ENCODE measurements around the gene SYNM.

SYNM gene

DNA sequence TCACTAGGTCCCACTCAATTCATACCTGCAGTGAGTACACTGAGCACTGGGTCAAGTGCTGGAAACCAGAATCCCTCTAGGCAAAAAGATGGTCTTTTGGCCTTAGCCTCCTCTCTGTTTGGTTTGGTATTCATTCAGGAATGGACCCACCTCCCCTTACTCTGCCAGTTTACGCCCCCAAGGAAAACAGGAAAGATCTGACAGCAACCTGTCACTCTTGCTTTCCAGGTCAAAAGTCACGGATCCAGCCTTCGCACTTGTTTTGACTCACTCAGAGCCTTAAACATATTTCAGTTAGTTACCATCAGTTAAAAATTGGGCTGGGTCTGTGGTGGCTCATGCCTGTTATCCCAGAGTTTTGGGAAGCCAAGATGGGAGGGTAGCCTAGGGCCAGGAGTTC, 68.1 kb downstream of the SYNM start:
- no peak for DNase-seq

DNA sequence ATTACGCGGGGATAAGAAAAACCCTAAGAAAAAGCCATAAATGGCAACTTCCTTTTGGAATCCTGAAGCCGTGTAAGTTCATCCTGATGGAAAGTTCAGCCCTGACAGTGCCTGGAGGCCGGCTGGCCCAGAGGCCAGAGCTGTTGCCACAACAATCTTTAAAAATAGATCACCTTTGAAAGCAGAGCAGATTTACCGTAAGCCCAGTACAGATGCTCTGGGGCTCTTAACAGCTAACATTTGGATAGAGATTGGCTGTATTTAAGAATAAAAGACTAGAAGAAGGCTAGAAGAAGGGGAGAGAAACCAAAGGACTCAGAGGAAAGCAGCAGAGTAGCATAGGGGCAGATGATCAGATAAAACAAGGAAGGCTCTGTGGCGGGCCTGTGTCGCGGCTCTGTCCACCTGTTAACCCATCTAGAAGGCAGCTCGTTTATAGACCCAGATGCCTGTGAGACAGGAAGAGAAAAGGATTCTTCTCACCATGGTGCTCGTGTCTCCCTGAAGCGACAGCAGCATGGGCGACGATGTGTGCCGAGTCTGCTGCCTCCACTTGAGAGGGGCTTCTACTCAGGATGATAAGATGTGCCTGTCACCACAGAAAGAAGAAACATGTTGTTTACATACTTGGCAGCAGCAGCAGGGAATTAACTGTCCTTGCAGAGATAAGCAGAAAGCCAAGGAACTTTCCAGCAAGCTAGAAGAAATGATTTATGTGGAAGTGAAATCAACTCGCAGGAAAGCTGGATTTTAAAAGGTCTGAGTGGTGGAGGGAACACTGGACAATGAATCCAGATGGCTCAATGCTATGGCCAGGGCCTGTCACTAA, 69.9 kb downstream of the SYNM start:
- DNase-seq: no peak

DNA sequence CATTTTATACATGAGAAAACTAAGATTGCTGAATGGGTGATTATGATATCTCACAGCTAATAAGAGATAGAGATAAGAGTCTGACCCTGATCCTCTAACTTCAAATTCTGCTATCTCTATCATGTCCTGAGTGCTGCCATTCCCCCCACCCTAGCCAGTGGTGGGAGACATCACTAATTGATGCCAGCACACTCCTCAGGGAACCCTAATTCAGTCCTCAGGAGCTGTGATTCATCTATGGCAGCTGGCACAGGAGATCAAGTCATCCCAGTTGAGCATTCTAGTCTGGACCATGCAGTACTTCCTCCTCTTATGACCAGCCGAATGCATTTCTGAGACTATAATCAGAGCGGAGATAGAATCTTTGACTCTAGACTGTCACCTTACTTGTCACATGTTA, 71.9 kb downstream of the SYNM start:
- no peak for DNase-seq

DNA sequence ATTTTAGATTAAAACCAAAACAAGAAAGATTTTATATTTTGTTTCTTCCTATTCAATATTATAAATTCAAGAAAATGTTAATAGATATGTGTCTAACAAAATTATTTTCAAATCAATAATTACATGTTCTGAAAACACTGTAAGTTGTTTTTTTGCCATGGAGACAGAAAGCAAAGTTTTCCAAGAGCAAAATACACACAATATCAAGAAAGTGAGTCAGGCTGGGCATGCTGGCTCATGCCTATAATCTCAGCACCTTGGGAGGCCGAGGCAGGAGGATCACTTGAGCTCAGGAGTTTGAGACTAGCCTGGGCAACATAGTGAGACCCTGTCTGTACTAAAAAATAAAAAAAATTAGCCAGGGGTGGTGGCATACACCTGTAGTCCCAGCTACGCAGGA, 72.8 kb downstream of the SYNM start:
- no peak for DNase-seq

DNA sequence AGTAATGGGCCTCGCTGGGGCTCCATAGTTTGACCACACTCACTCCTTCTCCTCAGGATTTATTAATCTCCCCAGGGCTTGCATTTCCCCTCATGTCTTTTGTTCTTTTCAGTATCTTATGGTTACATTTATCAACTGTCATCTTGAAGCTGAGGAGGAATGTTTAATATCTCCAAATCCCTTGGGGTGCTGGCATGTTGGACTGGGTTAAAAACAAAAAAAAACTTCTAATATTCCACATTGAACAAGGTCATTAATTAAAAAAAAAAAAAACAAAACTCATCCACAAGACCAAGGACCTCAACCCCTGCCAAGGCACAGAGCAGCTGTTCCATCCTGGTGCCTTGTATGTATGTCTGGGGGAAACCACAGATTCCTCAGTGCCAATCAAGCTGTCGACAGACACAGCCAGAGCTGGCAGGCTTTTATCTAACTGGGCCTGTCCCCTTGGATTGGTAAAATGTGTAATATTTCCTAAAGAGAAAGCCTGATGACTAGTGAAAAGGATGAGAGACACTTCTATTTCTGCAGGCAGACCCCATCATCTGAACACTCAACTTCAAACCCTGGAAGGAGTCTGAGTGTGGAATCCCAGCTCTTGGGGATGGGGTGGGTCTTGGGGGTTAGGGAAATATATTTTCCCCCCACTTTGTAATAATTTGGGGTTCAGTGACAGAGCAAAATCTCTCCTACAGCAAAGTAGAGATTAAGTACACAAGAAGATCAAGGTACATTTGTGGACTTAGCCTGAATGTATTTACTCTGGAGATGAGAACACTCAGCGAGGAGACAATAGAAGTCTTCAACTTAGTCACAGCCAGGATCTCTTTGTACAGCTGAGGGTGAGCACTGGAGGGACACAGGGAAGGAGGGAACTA, 75.4 kb downstream of the SYNM start:
- no peak for DNase-seq

DNA sequence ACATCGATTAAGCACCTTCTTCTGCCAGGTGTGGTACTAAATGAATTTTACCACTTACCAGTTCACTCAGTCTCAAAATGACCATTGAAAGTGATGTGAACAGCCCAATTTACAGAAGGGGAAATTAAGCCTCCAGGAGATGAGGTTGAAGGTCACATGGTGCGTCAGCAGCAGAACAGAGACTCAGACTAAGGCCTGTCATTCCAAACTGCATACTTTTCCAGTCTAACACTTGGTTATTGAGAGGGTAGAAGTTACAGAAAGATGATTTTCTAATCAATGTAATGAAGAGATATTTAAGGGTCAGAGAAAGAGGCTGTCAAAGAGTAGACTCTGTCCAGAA, 76.1 kb downstream of the SYNM start:
- DNase-seq: no peak

DNA sequence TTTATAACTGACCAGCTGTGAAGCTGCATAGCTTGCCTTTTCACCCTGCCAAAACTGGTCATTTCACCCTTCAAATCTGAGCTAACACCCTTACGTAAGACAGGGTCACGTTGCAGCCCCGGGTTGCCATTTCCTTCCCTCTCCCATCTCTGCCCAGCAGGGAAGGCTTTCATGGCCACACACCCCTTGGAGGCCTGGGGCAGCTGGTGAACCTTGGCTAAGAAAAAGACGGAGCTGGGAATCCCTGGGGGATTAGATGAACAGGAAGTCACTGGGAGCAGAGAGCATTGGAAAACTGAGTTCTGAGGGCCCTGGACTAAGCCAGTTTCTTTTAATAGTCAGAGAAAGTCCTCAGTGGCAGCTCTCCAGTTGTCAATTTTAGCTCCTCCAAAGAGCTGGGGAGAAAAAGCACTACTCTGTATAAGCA, 76.7 kb downstream of the SYNM start:
- DNase-seq: no peak

DNA sequence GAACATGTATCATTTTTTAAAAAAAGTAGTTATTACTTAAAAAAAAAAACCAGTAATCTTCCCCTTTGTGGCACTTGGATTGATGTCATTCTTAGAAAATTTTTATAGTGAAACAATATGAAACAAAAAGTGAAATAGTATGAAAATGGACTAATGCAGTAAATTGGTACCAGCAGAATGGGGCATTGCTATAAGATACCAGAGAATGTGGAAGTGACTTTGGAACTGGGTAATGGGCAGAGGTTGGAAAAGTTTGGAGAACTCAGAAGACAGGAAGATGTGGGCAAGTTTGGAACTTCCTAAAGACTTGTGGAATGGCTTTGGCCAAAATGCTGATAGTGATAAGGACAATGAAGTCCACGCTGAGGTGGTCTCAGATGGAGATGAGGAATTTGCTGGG, 77.9 kb downstream of the SYNM start:
- DNase-seq: no peak
